PFSK-1 (cell line): ENCODE measurements around the gene KLHDC4.

Source experiments
- POLR2AphosphoS5 ChIP-seq: IDR thresholded peaks from 2 replicates; pipeline ENCODE4 v1.6.1; 2012; ENCODE audit warnings: low read depth, mild to moderate bottlenecking, control low read depth, low read length, moderate library complexity
- TAF1 ChIP-seq: IDR thresholded peaks from 2 replicates; pipeline ENCODE4 v1.6.1; 2012; ENCODE audit warnings: low read length, control low read depth, borderline replicate concordance; ENCODE audit not compliant: insufficient read depth

GRCh38 chr16:87724490-87725291 lies 41.1 kb downstream of the KLHDC4 start:
- TF ChIP-seq POLR2AphosphoS5: no peak
- no peak for TF ChIP-seq TAF1
